ENCODE measurements around the gene CD58.

GRCh38 chr1:116538544-116538943, 32.3 kb downstream of the CD58 start:
- TF ChIP-seq POLR2A (IDR thresholded peaks at IDR 0.05; ENCODE audit: low read depth, low read length), result no peak; the same call in 1 of the 2 replicates
- TF ChIP-seq POLR2AphosphoS5 (IDR thresholded peaks at IDR 0.05; ENCODE audit: low read depth, low read length), result 0 out of 2 replicates have a peak, but pooled peaks have one; percentile 54
